HG03025 (cell line): ENCODE data around the gene PPP1R9B.

ENCODE experiments used
- ATAC-seq: cut with Tn5 transposase; IDR thresholded peaks from one replicate; pipeline ENCODE4 v1.9.1; 2021; ENCODE audit warnings: mild to moderate bottlenecking, moderate library complexity; ENCODE audit not compliant: unreplicated experiment, low FRiP score

Gene PPP1R9B

DNA sequence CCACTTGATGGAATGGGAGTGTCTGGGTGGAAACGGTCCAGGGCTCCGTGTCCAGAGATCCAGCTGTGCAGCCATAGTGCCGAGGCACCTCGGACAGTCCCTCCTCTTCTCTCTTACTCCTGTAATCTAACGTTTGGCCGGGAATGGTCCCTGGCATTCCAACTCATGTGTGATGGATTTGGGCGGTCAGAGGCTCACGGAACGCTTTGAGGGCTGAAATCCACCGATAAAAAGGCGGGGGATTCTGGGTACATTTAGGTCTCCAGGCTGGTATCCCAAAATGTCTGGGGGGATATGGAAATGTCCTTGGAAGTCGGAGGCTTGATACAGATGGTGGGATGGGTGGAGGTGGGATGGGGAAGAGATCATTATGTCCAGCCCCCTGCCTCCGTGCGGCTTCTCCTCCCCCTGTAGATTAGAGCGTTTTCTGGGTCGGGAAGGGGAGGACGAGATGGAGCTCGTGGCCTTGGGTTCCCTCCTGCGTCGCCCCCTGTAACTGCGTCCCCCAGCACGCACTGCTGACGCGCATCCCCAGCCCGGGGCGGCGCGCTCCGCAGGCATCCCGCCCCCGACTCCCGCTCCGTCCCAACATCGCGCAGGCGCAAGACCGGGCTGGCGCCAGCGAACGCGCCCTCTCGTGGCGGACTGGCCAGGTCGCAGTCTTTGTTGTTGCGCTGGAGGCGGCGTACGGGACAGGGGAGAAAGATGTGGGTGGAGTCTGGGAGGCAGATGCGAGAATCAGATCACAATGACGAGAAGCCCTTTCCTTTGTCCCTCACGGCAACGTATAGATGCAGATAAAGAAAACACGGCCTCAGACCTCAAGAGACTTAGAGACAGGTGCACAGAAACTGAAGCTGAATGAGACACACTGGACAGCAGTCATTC, 10.8 kb upstream of the PPP1R9B start:
- ATAC-seq, result no peak

DNA sequence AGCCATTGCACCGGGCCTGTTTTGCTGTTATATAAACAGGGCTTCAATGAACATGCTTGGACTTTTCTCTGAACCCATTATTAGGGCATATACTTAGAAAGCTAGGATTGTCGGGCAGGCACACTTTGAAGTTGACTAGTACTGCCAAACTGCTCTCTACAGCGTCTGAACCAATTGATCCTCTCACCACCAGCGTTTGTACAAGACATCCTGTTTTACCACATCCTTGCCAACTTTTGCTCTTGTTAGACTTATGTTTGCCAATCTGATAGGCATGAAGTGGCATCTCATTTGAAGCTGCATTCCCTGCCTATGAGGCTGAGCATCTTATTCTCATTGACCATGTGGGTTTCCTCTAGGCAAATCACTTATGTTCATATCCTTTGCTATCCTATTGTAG, 7.4 kb upstream of the PPP1R9B start:
- ATAC-seq, result no peak

DNA sequence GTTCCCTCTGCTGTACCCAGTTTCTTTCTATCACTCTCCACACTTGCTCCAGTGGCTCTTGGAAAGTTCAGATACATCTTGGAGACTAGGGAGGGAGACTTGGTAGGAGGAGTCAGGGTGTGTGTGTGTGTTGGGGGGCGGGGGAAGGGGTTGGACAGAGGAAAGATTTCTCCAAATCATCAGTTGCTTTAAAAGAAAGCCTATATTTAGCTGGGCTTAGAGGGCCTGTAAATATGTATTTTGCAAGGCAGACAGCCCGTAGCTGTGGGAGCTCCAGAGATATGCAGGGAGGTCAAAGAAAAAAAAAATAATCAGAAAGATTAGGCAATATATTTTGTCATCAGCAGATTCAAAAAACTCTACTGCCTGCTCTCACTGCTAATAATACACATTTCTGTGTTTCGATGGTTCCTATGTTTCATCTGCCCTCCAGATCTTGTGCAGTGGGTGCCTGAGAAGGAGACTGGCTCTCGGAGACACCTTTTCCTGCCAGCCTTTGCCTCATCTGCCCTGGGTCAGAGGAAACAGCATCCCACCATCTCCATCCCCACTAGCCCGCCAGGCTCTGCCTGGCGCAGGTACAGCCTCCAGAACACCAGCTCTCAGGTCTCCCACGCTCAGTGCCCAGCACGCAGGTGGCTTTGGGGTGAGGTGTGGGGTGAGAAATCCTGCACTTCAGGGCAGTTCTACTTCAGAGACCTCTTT, 4.8 kb upstream of the PPP1R9B start:
- no peak for ATAC-seq

DNA sequence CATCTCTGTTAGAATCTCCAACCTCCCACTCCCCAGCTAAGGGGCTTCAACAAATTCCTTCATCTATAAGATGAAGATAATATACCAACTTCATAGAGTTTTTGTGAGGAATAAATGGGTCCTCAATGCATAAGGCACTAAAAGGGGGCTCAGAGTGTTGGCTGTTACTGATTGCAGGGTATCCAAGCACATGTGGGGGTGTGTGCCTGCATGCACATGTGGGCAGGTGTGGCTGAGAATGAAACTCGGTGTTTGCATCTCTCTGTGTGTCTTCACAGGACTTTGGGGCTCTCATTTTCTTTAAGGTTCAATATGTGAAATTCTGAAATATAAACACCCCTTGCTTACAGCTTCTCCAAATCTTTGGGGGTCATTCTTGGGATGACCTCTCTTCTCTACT, 4.1 kb upstream of the PPP1R9B start:
- peak; percentile 36 for ATAC-seq

DNA sequence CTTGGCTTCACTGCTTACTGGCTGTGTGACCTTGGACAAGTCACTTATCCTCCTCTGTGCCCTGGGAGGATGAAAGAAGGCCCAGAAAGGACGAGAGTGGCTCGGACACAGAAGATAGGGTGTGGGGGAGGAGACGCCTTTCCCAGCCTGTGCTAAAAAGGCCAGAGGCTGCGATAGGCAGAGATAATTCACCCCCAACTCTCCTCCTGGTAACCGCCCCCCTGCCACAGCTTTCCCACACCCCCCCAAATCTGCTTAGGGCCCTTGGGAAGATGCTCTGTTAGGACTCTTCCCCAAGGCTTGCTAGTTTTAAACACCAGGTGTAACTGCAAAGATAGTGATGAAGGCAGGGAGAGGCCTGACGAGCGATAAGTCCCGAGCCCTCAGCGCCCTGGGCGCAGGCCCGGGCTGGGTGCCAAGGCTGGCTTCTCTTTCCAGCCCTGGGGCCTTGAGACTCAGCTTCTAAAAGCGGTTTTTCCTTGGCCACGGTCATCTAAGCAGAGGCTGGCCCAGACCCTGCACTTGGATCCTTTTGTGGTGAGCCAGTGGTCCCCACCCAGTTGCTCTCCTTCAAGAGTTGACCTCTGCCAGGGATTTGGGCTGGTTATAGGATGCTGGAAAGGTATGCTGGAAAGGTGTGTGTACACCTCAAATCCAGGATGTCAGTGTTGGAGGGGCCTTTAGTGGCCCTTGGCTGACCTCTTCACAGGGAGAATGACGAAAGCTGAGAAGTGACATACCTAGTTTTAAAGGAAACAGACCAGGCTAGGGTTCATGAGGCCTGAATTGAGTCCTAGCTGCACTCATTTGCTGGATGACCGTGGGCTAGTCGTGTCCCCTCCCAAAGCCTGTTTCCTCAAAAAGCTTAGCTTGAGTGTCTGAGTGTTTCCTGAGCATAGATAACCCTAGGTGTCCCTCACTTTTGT, 3.4 kb upstream of the PPP1R9B start:
- no peak for ATAC-seq

DNA sequence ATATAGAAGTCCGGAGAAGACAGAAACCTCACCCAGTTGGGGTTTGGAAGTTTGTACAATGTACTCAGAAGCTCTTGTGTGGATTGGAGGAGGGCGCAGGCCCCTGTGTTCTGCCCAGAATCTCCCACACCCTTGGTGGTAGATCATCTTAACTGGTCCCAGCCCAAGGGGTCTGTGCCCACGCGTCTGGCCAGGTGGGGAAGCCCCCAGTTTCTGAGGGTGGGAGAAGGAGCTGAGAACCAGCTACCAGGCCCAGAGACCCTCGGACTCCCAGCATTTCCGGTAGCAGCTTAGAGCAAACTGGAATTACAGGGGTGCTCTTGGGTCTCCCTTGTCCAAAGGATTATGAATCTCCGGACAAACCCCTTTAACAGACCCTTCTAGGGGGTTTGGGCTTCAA, 2.3 kb upstream of the PPP1R9B start:
- no peak for ATAC-seq

DNA sequence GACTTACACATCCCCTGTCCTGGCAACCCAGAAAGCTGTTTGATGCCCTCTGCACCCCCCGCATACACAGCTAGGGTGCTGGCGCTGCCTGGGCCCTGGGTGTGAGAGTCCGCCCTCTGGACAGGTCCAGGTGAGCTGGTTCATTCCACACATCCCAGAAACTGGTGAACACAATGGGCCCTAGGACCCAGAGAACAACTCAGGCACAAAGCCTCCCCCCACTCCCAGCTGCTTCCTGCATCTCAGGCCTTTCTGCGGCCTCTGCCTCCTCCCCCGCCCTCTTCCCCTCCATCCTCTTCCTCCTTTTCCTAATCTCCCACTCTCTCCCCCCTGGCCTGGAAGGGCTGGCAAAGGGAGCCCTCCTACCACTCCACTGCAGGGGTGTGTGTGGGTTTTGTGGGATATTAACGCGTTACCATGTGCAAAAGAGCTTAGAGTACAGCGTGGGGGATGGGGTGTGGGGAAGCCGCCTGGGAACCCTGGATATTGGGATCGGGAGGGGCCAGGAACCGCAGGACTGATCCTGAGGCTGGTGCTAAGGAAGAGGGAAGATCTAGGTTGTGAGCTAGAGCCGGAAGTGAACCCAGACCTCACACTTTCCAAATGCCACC, 1.6 kb upstream of the PPP1R9B start:
- ATAC-seq, result no peak

DNA sequence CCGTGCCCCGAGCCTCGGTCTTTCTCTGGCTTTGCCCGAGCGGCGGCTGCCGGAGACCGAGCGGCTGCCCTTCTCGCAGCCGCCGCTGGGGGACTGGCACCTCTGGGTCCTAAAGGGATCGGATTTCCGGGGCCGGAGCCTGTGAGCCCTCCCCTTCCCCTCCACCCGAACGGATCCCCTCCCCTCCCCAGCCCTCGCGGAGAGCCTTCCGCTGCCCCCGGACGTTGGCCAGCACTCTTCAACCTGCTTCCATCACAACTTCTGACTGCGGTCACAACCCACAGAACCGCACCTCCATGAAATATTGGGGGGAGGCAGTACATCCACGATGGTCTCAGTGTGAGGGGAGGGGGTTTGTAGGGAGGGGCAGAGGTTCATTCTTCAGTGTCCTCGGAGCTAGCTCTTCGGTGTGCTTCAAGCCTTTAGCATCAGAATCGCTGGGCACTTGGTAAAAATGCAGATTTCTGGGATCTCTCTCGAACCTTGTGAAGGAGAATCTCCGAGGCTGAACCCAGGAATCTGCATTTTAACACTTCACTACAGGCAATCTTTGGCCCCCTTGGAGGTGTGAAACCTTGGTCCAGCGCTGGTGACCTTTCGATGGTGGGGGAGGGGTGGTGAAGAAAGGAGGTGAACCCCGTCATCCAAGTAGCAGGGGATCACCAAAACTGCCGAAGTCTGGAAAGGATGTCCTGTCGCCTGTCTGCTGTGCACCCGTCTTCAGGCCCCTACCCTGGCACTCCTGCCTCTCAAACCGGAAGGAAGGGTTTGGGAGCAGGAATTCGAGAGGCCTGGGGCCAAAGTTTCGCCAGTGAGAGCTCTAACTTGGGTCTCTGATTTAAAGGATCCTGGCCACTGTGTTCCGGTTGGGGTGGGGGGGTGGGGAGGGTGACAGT, 812 bp upstream of the PPP1R9B start:
- peak; percentile 29 for ATAC-seq

DNA sequence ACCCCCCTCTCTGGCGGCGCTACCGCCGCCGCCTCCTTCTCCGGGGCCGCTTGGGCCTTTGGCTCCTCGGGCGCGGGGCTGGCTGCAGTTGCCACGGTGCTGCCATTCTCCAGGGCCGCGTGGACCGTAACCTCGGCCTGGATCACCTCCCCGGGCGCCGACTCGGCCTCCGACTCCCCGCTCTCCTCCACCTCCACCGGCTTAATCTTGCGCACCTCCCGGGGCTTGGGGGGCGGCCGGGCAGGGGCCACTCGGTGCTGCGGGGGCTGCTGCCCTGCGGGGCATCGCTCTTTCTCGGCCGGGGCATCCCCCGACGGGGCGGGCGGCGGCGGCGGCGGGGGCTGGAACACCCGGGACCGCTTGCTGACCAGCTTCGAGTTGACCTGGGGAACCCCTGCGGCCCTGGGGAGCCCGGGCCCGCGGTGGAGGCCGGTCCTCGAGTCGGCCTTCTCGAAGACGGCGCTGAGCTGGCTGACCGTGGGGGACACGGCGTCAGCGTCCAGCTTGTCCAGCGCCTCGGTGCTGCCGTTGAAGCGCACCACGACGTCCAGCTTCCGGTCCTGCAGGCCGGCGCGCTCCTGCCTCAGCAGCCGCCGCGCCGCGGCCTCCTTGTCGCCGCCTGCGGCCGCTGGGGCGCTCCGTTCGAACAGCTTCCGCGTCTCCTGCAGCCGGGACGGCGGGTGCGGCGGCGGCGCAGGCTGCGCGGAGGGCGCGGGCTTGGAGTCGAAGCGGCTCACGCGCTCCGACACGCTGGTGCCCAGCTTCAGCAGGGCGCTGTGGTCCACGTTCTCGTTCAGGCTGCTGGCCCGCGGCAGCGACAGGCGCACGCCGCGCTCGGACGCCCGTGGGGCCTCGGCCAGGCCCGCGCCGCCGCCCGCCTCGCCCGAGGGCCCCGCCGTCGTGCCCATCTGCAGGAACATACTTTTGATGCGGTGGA, 792 bp downstream of the PPP1R9B start:
- ATAC-seq, result no peak

DNA sequence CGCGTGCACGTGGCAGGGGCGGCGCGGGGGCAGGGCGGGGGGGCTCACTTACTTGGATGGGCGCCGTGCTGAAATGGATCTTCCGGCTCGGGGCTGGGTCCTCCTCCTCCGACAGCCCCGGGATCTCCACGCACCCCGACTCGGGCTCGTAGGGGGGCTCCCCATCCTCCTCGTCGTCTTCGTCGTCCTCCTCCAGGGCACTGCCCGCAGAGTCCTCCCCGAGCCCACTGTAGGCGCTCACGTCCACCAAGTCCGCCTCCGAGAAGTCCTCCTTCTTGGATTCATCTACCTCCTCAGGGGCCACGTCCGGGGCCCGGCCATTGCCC, 1.4 kb downstream of the PPP1R9B start:
- no peak for ATAC-seq

DNA sequence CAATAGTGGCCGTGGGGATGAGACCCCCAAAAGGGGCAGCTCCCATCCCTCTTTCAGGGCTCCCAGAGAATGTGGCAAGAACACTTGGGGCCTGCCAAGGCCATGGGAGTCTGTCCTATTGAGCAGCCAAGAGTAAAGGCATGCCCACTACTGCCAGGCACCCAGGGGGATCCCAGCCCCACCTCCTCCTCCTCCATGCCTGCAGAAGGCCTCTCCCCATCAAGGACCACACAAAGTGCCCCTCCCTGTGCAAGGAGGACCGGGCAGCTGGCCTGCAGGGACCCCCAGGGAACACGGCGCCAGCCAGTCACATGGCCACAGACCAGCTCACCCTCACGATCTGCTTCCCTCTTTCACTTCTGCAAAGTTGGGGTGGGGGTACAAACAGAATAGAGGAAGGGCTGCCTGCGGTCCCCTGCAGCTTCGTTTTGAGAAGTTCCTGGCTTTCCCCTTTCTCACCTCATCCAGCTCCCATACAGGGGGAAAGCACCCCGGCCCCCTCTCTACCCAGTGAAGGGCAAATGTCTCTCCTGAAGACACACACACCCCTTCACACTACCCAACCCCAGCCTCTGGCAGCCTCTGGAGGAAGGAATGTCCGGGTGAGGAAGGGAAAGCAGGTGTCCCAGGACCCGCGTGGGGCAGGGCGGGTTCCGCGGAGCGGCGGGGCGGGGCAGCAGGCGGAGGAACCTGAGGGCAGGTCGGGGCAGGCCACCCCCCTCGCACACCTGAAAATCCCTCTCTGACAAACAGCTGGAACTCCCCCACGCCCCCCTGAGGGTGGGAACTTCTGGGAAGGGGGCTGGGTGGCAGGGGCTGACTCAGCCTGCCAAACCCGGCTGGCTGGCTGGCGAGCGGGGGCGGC, 2.0 kb downstream of the PPP1R9B start:
- peak; percentile 24 for ATAC-seq

DNA sequence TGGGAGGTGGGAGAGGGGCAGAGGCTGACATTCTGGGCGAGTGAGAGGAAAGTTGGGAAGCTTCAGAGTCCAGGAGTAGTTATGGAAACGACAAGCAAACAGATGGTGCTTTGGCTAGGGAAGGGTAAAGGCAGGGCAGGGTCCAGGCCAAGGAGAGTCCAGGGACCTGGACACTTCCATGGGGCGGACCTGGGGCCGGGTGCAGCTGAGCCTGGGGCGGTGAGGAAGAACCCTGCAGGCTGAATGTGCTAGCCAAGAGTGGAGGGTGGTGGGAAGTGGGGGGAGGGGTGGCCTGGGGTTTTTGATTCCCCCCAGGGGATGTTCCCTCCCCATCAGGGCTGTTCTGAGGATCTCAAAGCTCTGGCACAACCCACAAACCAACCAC, 2.6 kb downstream of the PPP1R9B start:
- no peak for ATAC-seq

DNA sequence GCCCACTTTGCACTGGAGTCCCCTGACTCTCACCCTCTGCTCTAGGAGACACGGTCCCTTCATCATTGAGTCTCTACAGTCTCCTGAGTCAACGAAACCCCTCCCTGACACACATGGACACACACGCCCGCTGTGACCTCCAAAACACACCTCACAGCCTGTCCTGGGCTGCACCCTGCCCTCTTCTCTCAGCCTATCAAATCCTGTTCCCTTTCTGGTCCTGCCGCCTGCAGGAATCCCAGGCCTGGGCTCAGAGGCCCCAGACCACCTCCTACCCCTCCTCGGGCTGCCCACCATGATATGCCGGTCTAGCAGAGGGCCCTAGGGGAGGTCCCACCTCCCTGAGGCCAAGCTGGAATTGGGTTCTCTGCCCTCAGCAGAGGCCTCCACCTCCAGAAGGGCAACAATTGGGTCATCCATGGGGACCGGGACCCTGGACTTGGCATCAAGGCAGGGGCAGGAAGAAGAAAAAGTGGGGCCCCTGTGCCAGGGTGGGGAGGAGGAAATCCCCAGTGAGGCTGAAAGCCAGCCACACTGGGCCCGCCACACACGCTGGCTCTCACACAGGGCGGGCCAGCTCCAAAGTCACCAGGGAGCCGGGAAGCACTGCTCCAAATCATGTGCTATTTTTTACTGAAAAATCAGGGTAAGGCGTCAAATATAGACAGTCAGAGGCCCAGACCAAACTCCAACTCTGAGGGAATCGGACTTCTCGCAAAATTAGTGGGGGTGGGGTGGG, 3.4 kb downstream of the PPP1R9B start:
- no peak for ATAC-seq

DNA sequence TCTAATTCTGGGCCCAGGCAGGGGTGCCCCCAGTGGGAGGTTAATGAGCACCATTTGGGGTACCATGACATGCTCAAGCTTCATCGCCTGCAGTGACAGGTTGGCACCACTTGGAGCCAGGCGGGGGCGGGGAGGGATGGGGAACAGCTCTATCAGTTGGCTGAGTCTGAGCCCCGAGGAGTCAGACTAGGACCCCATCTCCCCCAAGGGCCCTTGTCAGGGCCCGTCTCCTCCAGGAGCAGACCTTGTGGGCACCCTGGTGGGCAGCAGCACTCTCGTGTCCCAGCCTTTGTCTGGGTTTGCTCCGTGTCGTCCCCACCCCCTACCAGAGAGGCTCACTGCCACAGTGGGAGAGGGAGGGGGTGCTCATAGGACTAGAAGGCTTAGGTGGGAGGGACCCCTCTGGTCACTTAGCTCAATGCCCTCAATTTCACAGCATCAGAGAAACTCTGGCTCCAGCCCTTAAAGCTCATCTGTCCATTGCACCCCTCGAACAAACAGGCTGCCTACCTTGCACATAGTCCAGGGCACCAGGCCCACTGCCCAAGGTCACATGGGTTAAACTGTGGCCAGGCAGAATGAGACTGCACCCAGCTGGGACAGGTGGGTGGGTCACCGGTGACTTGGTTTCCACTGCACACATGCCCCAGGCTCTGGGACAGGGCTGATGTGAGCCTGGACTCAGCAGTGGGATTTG, 4.1 kb downstream of the PPP1R9B start:
- ATAC-seq, result no peak

DNA sequence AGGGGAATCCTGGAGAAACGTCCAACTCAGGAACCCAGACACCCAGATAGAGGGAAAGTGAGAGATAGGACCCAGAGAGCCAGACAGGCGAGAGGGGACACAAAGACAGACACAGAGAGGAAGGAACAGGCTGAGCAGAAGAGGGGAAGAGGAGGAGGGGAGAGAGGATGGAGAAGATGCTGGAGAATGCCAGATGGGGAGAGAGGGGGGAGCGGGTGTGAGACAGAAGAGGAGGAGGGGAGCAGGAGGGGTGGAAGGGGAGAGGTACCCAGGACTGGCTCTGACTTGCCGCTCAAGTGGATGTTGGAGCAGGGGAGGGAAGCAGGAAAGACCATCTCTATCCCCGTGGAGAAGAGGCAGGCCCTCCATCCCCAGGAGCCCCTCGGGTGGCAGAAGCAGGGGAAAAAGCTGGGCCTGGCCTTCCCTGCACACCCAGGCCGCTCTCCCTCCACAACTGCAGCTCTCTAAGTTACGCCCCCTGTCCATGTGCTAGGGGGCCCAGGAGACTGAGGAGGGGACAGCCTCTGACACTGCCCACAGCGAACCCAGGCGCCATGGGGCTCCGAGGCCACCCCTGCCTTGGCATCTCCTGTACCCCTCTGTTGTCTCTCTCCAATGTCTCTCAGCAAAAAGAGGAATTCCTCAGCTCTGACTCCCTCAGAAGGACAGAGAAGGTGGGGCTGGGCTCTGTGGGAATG, 4.8 kb downstream of the PPP1R9B start:
- ATAC-seq, result no peak
